GM10248 (cell line): Measurements from ENCODE around the gene RBL1.

ENCODE experiments used
- CTCF ChIA-PET: fragments of 300-600 bp; sonication (Branson Sonifier 250); formaldehyde crosslinking; extraction: SDS; loops from one replicate; lab custom pipeline; 2021; ENCODE audit warnings: antibody characterized with exemption; lab: Yijun Ruan, JAX
- POLR2A ChIA-PET: fragments of 350-650 bp; sonication (Branson Sonifier 250); formaldehyde crosslinking; extraction: SDS; loops from one replicate; lab custom pipeline; 2020; ENCODE audit warnings: antibody characterized with exemption; lab: Yijun Ruan, JAX
- DNase-seq: peaks from one replicate; pipeline ENCODE4 v3.0.0; 2012; ENCODE audit errors: extremely low spot score
- CTCF ChIP-seq: IDR thresholded peaks from 2 replicates; pipeline ENCODE4 v1.5.1; 2012; ENCODE audit warnings: mild to moderate bottlenecking, low read depth; ENCODE audit errors: extremely low read depth, missing control alignments, control extremely low read depth

RBL1 gene

GRCh38 chr20:36992802-36993334 lies 102.9 kb downstream of the RBL1 start:
- DNase-seq = no peak
- TF ChIP-seq CTCF = no peak
- CTCF ChIA-PET = no interaction called here
- POLR2A ChIA-PET = no interaction called here

- no peak for TF ChIP-seq CTCF
- no peak for DNase-seq
- CTCF ChIA-PET = no interaction called here
- POLR2A ChIA-PET = no interaction called here
These were observed 104.1 kb downstream of the RBL1 start for GRCh38 chr20:36991703-36992102.

GRCh38 chr20:36989797-36990196 lies 106.0 kb downstream of the RBL1 start:
- DNase-seq = no peak
- ChIA-PET POLR2A (no interaction called here), CTCF (no interaction called here)
- no peak for TF ChIP-seq CTCF

- no peak for TF ChIP-seq CTCF
- CTCF ChIA-PET = no interaction called here
- POLR2A ChIA-PET = no interaction called here
- no peak for DNase-seq
These were observed 107.3 kb downstream of the RBL1 start for GRCh38 chr20:36988494-36988966.

- ChIA-PET CTCF (no interaction called here), POLR2A (no interaction called here)
- DNase-seq = no peak
- no peak for TF ChIP-seq CTCF
These were observed 111.5 kb downstream of the RBL1 start for GRCh38 chr20:36984257-36984638.

GRCh38 chr20:36975099-36975818 lies 120.5 kb downstream of the RBL1 start:
- TF ChIP-seq CTCF = no peak
- CTCF ChIA-PET = no interaction called here
- POLR2A ChIA-PET = interaction anchor here (0.7 kb wide), 1 partner anchor 29 kb away, joined by 5 read pairs; no protein-coding TSS in a partner anchor
- no peak for DNase-seq

GRCh38 chr20:36974660-36975059 lies 121.1 kb downstream of the RBL1 start:
- CTCF ChIA-PET = no interaction called here
- DNase-seq = no peak
- no peak for TF ChIP-seq CTCF
- POLR2A ChIA-PET = interaction anchor here (0.7 kb wide), 1 partner anchor 28 kb away, joined by 5 read pairs; no protein-coding TSS in a partner anchor
